ENCODE measurements around the gene CBL.
A peak's percentile ranks its signal among the peaks of the same experiment; 100 is the strongest.
"Not testable (repeated sequence)": the region's sequence is repeated elsewhere in the genome, so short reads cannot be mapped to it uniquely, and the experiment has no call there.

The CBL gene

DNA sequence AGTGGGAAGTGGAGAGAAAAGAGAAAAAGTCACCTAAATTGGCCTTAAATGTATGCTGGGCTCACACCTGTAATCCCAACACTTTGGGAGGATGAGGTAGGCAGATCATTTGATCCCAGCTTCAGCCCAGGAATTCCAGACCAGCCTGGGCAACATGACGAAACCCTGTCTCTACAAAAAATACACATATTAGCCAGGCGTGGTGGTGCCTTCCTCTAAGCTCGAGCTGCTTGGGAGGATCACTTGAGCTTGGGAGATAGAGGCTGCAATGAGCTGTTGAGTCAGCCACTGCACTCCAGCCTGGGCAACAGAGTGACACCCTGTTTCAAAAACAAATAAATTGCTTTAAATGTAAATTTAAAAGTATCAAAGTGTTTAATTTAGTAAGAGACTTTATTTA, 3.9 kb downstream of the CBL start:
- TF ChIP-seq, protein P1, sequence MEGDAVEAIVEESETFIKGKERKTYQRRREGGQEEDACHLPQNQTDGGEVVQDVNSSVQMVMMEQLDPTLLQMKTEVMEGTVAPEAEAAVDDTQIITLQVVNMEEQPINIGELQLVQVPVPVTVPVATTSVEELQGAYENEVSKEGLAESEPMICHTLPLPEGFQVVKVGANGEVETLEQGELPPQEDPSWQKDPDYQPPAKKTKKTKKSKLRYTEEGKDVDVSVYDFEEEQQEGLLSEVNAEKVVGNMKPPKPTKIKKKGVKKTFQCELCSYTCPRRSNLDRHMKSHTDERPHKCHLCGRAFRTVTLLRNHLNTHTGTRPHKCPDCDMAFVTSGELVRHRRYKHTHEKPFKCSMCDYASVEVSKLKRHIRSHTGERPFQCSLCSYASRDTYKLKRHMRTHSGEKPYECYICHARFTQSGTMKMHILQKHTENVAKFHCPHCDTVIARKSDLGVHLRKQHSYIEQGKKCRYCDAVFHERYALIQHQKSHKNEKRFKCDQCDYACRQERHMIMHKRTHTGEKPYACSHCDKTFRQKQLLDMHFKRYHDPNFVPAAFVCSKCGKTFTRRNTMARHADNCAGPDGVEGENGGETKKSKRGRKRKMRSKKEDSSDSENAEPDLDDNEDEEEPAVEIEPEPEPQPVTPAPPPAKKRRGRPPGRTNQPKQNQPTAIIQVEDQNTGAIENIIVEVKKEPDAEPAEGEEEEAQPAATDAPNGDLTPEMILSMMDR (conservative IDR thresholded peaks at IDR 0.05; ENCODE audit: low read depth, low read length) = no peak
- H3K4me3 ChIP-seq (ENCODE audit: low read depth, low read length) = no peak overlapping the region
- DNase-seq (ENCODE audit: low read depth) = no peak

DNA sequence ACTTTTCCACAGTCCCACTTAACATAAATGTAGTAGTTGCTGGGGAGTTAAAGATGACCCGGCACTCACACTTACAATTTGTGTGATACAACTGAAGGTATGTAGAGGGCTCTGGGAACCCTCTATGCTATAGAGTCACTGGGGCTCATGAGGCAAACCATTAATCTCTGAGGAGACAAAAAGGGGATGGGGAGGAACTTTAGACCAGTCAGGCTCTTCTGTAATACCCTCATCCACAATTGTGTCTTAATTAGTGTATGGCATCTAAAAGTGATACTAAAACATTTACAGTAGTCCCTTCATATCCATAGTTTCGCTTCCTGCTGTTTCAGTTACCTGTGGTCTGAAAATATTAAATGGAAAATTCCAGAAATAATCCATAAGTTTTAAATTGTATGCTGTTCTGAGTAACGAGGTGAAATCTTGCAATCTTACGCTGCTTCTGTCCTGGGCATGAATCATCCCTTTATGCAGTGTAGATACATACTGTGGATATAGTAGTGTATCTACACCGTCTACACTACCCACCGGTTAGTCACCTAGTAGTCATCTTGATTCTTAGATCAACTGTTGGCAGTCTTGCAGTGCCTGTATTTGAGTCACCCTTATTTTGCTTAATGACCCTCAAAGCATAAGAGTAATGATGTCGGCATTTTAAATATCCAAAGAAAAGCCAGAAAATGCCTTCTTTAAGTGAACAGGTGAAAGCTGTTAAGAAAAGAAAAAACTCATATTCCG, 12.2 kb downstream of the CBL start:
- TF ChIP-seq, protein P1 (conservative IDR thresholded peaks at IDR 0.05; ENCODE audit: low read depth, low read length) = no peak
- no peak overlapping the region for H3K4me3 ChIP-seq (ENCODE audit: low read depth, low read length)
- peak; percentile 76 for DNase-seq (ENCODE audit: low read depth)

DNA sequence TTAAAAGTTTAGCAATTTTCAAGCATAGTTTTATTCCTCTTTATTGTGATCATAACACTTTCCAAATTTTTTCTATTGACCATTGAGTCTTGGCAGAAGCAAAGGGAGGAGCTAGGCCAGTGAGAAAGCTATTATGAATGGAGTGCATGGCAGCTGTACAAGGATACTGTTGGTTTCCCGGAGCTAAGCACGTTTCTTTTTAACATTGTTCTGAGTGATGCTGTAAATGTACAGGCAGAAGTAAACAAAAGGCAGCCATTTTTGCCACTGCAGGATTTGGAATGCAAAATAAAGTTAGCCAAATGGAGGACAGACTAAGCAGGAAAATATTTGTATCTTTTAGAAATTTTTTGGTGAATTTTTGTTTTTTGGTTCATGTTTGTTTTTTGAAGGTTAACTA, 16.2 kb downstream of the CBL start:
- peak; percentile 58 for DNase-seq (ENCODE audit: low read depth)

DNA sequence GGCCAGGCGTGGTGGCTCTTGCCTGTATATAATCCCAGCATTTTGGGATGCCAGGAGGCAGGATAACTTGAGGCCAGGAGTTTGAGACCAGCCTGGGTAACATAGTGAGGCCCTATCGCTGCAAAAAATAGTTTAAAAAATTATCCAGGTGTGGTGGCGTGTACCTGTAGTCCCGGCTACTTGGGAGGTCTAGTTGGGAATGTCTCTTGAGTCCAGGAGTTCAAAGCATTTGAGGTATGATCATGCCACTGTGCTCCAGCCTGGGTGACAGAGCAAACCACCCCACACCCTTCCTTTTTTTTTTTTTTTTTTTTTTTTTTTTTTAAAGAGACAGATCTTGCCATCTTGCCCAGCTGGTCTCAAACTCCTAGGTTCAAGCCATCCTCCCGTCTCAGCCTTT, 16.8 kb downstream of the CBL start:
- TF ChIP-seq, protein P1 (conservative IDR thresholded peaks at IDR 0.05; ENCODE audit: low read depth, low read length) = no peak
- DNase-seq (ENCODE audit: low read depth) = no peak
- no peak overlapping the region for H3K4me3 ChIP-seq (ENCODE audit: low read depth, low read length)

More for the DNA sequence above, 16.2 kb downstream of the CBL start:
- TF ChIP-seq, protein P1 (conservative IDR thresholded peaks at IDR 0.05; ENCODE audit: low read depth, low read length) = no peak
- no peak overlapping the region for H3K4me3 ChIP-seq (ENCODE audit: low read depth, low read length)

GRCh38 chr11:119223856-119224255, 17.7 kb downstream of the CBL start:
- TF ChIP-seq, protein P1 (conservative IDR thresholded peaks at IDR 0.05; ENCODE audit: low read depth, low read length) = no peak
- peak; percentile 48 for DNase-seq (ENCODE audit: low read depth)
- H3K4me3 ChIP-seq (ENCODE audit: low read depth, low read length) = no peak overlapping the region

DNA sequence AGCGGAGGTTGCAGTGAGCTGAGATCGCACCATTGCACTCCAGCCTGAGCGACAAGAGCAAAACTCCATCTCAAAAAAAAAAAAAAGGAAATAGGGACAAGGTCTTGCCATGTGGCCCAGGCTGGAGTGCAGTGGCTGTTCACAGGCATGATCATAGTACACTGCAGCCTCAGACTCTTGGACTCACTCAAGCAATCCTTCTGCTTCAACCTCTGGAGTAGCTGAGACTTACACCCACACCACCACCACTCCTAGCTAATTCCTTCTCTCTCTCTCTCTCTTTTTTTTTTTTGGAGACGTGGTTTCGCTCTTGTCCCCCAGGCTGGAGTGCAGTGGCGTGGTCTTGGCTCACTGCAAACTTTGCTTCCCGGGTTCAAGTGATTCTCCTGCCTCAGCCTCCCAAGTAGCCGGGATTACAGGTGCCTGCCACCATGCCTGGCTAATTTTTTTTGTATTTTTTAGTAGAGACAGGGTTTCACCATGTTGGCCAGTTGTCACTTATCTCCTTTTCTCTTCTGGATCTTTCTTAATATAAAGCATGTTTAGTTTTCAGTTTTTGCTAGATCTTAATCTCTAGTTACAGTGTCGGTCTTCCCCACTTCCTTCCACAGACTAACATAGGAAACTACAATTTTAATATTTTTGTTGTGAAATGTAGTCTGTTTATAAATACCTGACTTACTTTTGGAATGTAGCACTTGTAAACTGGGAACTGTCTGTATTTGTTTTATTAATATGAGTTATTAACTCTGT, 22.6 kb downstream of the CBL start:
- not testable (repeated sequence) for DNase-seq (ENCODE audit: low read depth); H3K4me3 ChIP-seq (ENCODE audit: low read depth, low read length)

- H3K4me3 ChIP-seq (ENCODE audit: low read depth, low read length) = no peak overlapping the region
- no peak for DNase-seq (ENCODE audit: low read depth)
- TF ChIP-seq, protein P1 (conservative IDR thresholded peaks at IDR 0.05; ENCODE audit: low read depth, low read length) = no peak
Measured at GRCh38 chr11:119229288-119229672, 23.1 kb downstream of the CBL start.
